Mesenchymal stem cell (in vitro differentiated cells and primary cell): ENCODE measurements around the gene DZIP1L.
"Not testable (repeated sequence)": the region's sequence is repeated elsewhere in the genome, so short reads cannot be mapped to it uniquely, and the experiment has no call there.

Experiments
- DNase-seq: peaks from one replicate; pipeline ENCODE4 v3.0.0-alpha.2; 2013
- H2AFZ ChIP-seq: one replicate; pipeline ENCODE4 v1.6.1; 2013; ENCODE audit warnings: low read depth, mild to moderate bottlenecking, control low read depth, inconsistent platforms, low read length, moderate library complexity
- H2AK5ac ChIP-seq: 2 replicates; pipeline ENCODE4 v1.6.1; 2013; ENCODE audit warnings: low read length, moderate library complexity, mild to moderate bottlenecking, inconsistent platforms; ENCODE audit not compliant: severe bottlenecking
- H2BK120ac ChIP-seq: one replicate; pipeline ENCODE4 v1.6.1; 2013; ENCODE audit warnings: low read depth, mild to moderate bottlenecking, inconsistent platforms, low read length, moderate library complexity
- H2BK12ac ChIP-seq, 2 experiments: one replicate each; pipeline ENCODE4 v1.6.1; 2013; ENCODE audit warnings: inconsistent platforms in 2 of 2, low read length in 2 of 2, mild to moderate bottlenecking in 2 of 2, moderate library complexity in 2 of 2, control low read depth in 1 of 2
- H2BK15ac ChIP-seq: one replicate; pipeline ENCODE4 v1.6.1; 2013; ENCODE audit warnings: mild to moderate bottlenecking, low read depth, inconsistent platforms; ENCODE audit not compliant: poor library complexity, severe bottlenecking
- H2BK5ac ChIP-seq: 2 replicates; pipeline ENCODE4 v1.6.1; 2013; ENCODE audit warnings: low read depth, mild to moderate bottlenecking, low read length, control low read depth, inconsistent platforms; ENCODE audit not compliant: poor library complexity, severe bottlenecking
- H3K14ac ChIP-seq, 2 experiments: one replicate each; pipeline ENCODE4 v1.6.1; 2013; ENCODE audit warnings: inconsistent platforms in 2 of 2, low read length in 2 of 2, control low read depth in 1 of 2, mild to moderate bottlenecking in 1 of 2, moderate library complexity in 1 of 2
- H3K18ac ChIP-seq, 2 experiments: one replicate each; pipeline ENCODE4 v1.6.1; 2013; ENCODE audit warnings: inconsistent platforms in 2 of 2, low read length in 2 of 2, control low read depth in 1 of 2, low read depth in 1 of 2, mild to moderate bottlenecking in 1 of 2
- H3K23ac ChIP-seq, 2 experiments: one replicate each; pipeline ENCODE4 v1.6.1; 2013; ENCODE audit warnings: inconsistent platforms in 2 of 2, low read length in 2 of 2, mild to moderate bottlenecking in 2 of 2, moderate library complexity in 2 of 2, control low read depth in 1 of 2
- H3K27ac ChIP-seq: 2 replicates; pipeline ENCODE4 v1.5.1; 2013; ENCODE audit warnings: mild to moderate bottlenecking, moderate library complexity, low read length, control low read depth, inconsistent platforms; ENCODE audit not compliant: poor library complexity, severe bottlenecking
- H3K27me3 ChIP-seq, 2 experiments: 2 replicates each; pipeline versions ENCODE4 v1.6.1 to v1.7.0; 2013; ENCODE audit warnings: low read length in 2 of 2, mild to moderate bottlenecking in 2 of 2, moderate library complexity in 2 of 2, control low read depth in 1 of 2, inconsistent platforms in 1 of 2; ENCODE audit not compliant: control insufficient read depth in 1 of 2, insufficient read depth in 1 of 2
- H3K36me3 ChIP-seq, 2 experiments: 2 replicates each; pipeline versions ENCODE4 v1.6.1 to v1.7.0; 2013; ENCODE audit warnings: low read length in 2 of 2, control low read depth in 1 of 2, inconsistent platforms in 1 of 2, low read depth in 1 of 2, mild to moderate bottlenecking in 1 of 2; ENCODE audit not compliant: insufficient read depth in 2 of 2, control insufficient read depth in 1 of 2
- H3K4ac ChIP-seq, 2 experiments: one replicate each; pipeline ENCODE4 v1.6.1; 2013; ENCODE audit warnings: inconsistent platforms in 2 of 2, low read length in 2 of 2, mild to moderate bottlenecking in 2 of 2, moderate library complexity in 2 of 2, control low read depth in 1 of 2, low read depth in 1 of 2
- H3K4me1 ChIP-seq: 2 replicates; pipeline ENCODE4 v1.6.1; 2013; ENCODE audit warnings: low read depth, low read length, control low read depth; ENCODE audit not compliant: control insufficient read depth, insufficient read depth
- H3K4me2 ChIP-seq: 2 replicates; pipeline ENCODE4 v1.6.1; 2013; ENCODE audit warnings: low read length, mild to moderate bottlenecking, inconsistent platforms; ENCODE audit not compliant: poor library complexity, severe bottlenecking
- H3K4me3 ChIP-seq, 2 experiments: 2 replicates each; pipeline versions ENCODE4 v1.5.1 to v1.7.0; 2013; ENCODE audit warnings: low read length in 2 of 2, mild to moderate bottlenecking in 2 of 2, control low read depth in 1 of 2, low read depth in 1 of 2; ENCODE audit not compliant: insufficient read depth in 1 of 2
- H3K79me1 ChIP-seq: replicated peaks from 2 replicates; pipeline ENCODE4 v1.6.1; 2013; ENCODE audit warnings: mild to moderate bottlenecking, control low read depth, low read length, inconsistent platforms; ENCODE audit not compliant: poor library complexity, severe bottlenecking
- H3K9ac ChIP-seq: 2 replicates; pipeline ENCODE4 v1.7.0; 2013; ENCODE audit warnings: mild to moderate bottlenecking, low read length, moderate library complexity
- H3K9me3 ChIP-seq: 2 replicates; pipeline ENCODE4 v1.7.0; 2013; ENCODE audit warnings: mild to moderate bottlenecking, low read length; ENCODE audit not compliant: control insufficient read depth
- H4K8ac ChIP-seq: one replicate; pipeline ENCODE4 v1.6.1; 2013; ENCODE audit warnings: inconsistent platforms, mild to moderate bottlenecking, low read length, moderate library complexity
- H4K91ac ChIP-seq: one replicate; pipeline ENCODE4 v1.6.1; 2013; ENCODE audit warnings: mild to moderate bottlenecking, low read length, inconsistent platforms
- WGBS: methylation state at CpG from one replicate; pipeline ENCODE4 v1.1.7; 2013; ENCODE audit warnings: mixed read lengths; 5-methylcytosine and 5-hydroxymethylcytosine counted together

Gene DZIP1L

GRCh38 chr3:138092023-138092422 is 23.4 kb downstream of the DZIP1L start:
- Histone ChIP-seq H2BK12ac (no peak overlapping the region), H3K27ac (no peak overlapping the region), H3K14ac (no peak overlapping the region), H3K27me3 (no peaks in the 10 kb centered on the region), H2BK120ac (no peak overlapping the region), H2AFZ (no peak overlapping the region), H3K4me3 (no peak overlapping the region), H2BK5ac (no peak overlapping the region), H3K4ac (no peak overlapping the region), H3K9ac (no peak overlapping the region), H3K18ac (no peak overlapping the region), H4K91ac (no peak overlapping the region), H3K9me3 (peaks cover 5% of the 10 kb centered on the region), H3K36me3 (peaks cover 20 to 49% of the 10 kb centered on the region in 2 experiments), H3K23ac (no peak overlapping the region), H2AK5ac (no peak overlapping the region), H3K79me1 (peaks cover 21% of the 10 kb centered on the region), H2BK15ac (no peak overlapping the region), H3K4me2 (no peak overlapping the region), H4K8ac (no peak overlapping the region), H3K4me1 (peaks cover 3% of the 10 kb centered on the region)
- no peak for DNase-seq
- 82% methylated on average over 2 of the region's 2 CpGs for WGBS

- Histone ChIP-seq H2AK5ac (no peak overlapping the region), H2BK15ac (no peak overlapping the region), H3K79me1 (peaks cover 22% of the 10 kb centered on the region), H3K4me3 (no peak overlapping the region), H2BK12ac (no peak overlapping the region), H3K9ac (no peak overlapping the region), H3K27me3 (no peaks in the 10 kb centered on the region), H3K14ac (no peak overlapping the region), H3K23ac (no peak overlapping the region), H3K4ac (no peak overlapping the region), H3K36me3 (peaks cover 21 to 47% of the 10 kb centered on the region in 2 experiments), H3K4me2 (no peak overlapping the region), H2AFZ (no peak overlapping the region), H3K18ac (no peak overlapping the region), H3K4me1 (peaks cover 3% of the 10 kb centered on the region), H3K9me3 (peaks cover 5% of the 10 kb centered on the region), H4K8ac (no peak overlapping the region), H2BK5ac (no peak overlapping the region), H3K27ac (no peak overlapping the region), H2BK120ac (no peak overlapping the region), H4K91ac (no peak overlapping the region)
- 86% methylated on average over 2 of the region's 3 CpGs for WGBS
- no peak for DNase-seq
Observed at GRCh38 chr3:138089091-138089490, 26.3 kb downstream of the DZIP1L start.

GRCh38 chr3:138085745-138086144 is 29.7 kb downstream of the DZIP1L start:
- Histone ChIP-seq H3K36me3 (peaks cover 23 to 46% of the 10 kb centered on the region in 2 experiments), H3K4me1 (peaks cover 21% of the 10 kb centered on the region), H3K79me1 (peaks cover 20% of the 10 kb centered on the region)
- not testable (repeated sequence) for H3K9me3 ChIP-seq, H4K8ac ChIP-seq, H3K4me3 ChIP-seq, H2BK5ac ChIP-seq, H3K4ac ChIP-seq, H3K23ac ChIP-seq, DNase-seq, H2AFZ ChIP-seq, H2BK12ac ChIP-seq, H3K27me3 ChIP-seq, H3K4me2 ChIP-seq, H3K14ac ChIP-seq, H3K9ac ChIP-seq, H2BK15ac ChIP-seq, H3K27ac ChIP-seq, H3K18ac ChIP-seq, H2BK120ac ChIP-seq, H4K91ac ChIP-seq, H2AK5ac ChIP-seq
- no CpG with 5 or more reads among the region's 3 CpGs for WGBS

- Histone ChIP-seq H3K27ac (peak overlapping the region; percentile 93), H2BK15ac (no peak overlapping the region), H3K18ac (no peak overlapping the region), H4K8ac (no peak overlapping the region), H2AFZ (no peak overlapping the region), H3K23ac (no peak overlapping the region), H3K14ac (no peak overlapping the region), H4K91ac (no peak overlapping the region), H3K27me3 (no peaks in the 10 kb centered on the region), H3K4ac (no peak overlapping the region), H3K79me1 (peaks cover 17% of the 10 kb centered on the region), H2AK5ac (no peak overlapping the region), H2BK5ac (no peak overlapping the region), H3K4me2 (no peak overlapping the region), H3K36me3 (peaks cover 24 to 51% of the 10 kb centered on the region in 2 experiments), H2BK12ac (no peak overlapping the region), H3K9me3 (no peaks in the 10 kb centered on the region), H3K4me1 (peaks cover 27% of the 10 kb centered on the region), H3K4me3 (no peak overlapping the region), H2BK120ac (no peak overlapping the region), H3K9ac (no peak overlapping the region)
- no peak for DNase-seq
Observed at GRCh38 chr3:138084196-138084595, 31.2 kb downstream of the DZIP1L start.
